Neural cell (in vitro differentiated cells): ENCODE data around the gene TTC1. TPM values are rescaled to one million over a fixed set of nuclear protein-coding genes. Genes with fewer than 3 reads are reported as not detected.

Experiments
- H2AFZ ChIP-seq: fragments of 200-600, 300-800 bp; sonication (generic), shearing (Covaris generic); 2 replicates; pipeline ENCODE4 v1.6.0; 2014; ENCODE audit warnings: low read depth, mild to moderate bottlenecking, antibody characterized with exemption, low read length, moderate library complexity
- H3F3A ChIP-seq: fragments of 200-600 bp; shearing (Covaris generic); 2 replicates; pipeline ENCODE4 v1.6.1; 2016; ENCODE audit warnings: mild to moderate bottlenecking, moderate library complexity, mixed read lengths, antibody characterized with exemption, low read length; ENCODE audit not compliant: insufficient read depth, poor library complexity, severe bottlenecking
- H3K27ac ChIP-seq: fragments of 200-600, 300-800 bp; sonication (generic), shearing (Covaris generic); 2 replicates; pipeline ENCODE4 v1.5.1; 2014; ENCODE audit warnings: mild to moderate bottlenecking, low read length, moderate library complexity
- H3K27me3 ChIP-seq: fragments of 300-800, 200-600 bp; sonication (generic), shearing (Covaris generic); 2 replicates; pipeline ENCODE4 v1.6.0; 2014; ENCODE audit warnings: mild to moderate bottlenecking, low read depth, low read length, moderate library complexity; ENCODE audit not compliant: insufficient read depth
- H3K36me3 ChIP-seq: fragments of 300-800, 200-600 bp; sonication (generic), shearing (Covaris generic); 2 replicates; pipeline ENCODE4 v1.5.1; 2014; ENCODE audit warnings: mild to moderate bottlenecking, antibody characterized with exemption, low read length, moderate library complexity; ENCODE audit not compliant: insufficient read depth
- H3K4me2 ChIP-seq: fragments of 300-800, 200-600 bp; sonication (generic), shearing (Covaris generic); 2 replicates; pipeline ENCODE4 v1.6.0; 2014; ENCODE audit warnings: mild to moderate bottlenecking, low read length
- H3K4me3 ChIP-seq: fragments of 300-800, 200-600 bp; sonication (generic), shearing (Covaris generic); 2 replicates; pipeline ENCODE4 v1.5.1; 2014; ENCODE audit warnings: mild to moderate bottlenecking, low read length, moderate library complexity
- H3K79me2 ChIP-seq: fragments of 200-600 bp; shearing (Covaris generic); replicated peaks from 2 replicates; pipeline ENCODE4 v1.6.0; 2014; ENCODE audit warnings: mild to moderate bottlenecking, low read length, moderate library complexity; ENCODE audit not compliant: insufficient read depth
- H3K9ac ChIP-seq: fragments of 300-800, 200-600 bp; sonication (generic), shearing (Covaris generic); 2 replicates; pipeline ENCODE4 v1.6.1; 2016; ENCODE audit warnings: mild to moderate bottlenecking, low read length, mixed read lengths
- H3K9me2 ChIP-seq: fragments of 200-600 bp; shearing (Covaris generic); 2 replicates; pipeline ENCODE4 v1.6.1; 2016; ENCODE audit warnings: mild to moderate bottlenecking, low read length, mixed read lengths; ENCODE audit not compliant: insufficient read depth
- H3K9me3 ChIP-seq: fragments of 200-600, 300-800 bp; sonication (generic), shearing (Covaris generic); 2 replicates; pipeline ENCODE4 v1.6.1; 2016; ENCODE audit warnings: mild to moderate bottlenecking, mixed run types, low read length, moderate library complexity, mixed read lengths
- H4K20me1 ChIP-seq: fragments of 200-600 bp; shearing (Covaris generic); 2 replicates; pipeline ENCODE4 v1.6.1; 2016; ENCODE audit warnings: mild to moderate bottlenecking, mixed run types; ENCODE audit not compliant: insufficient read depth
- EP300 ChIP-seq: fragments of 450-650 bp; conservative IDR thresholded peaks from 2 replicates; pipeline ENCODE4 v1.6.1; 2014; ENCODE audit warnings: antibody characterized with exemption, mild to moderate bottlenecking, moderate library complexity; ENCODE audit not compliant: poor library complexity, severe bottlenecking
- EZH2 ChIP-seq: fragments of 200-600, 300-800 bp; shearing (Covaris generic), sonication (generic); IDR thresholded peaks from 2 replicates; pipeline ENCODE4 v1.6.1; 2014; ENCODE audit warnings: antibody characterized with exemption, low read length, borderline replicate concordance, mild to moderate bottlenecking; ENCODE audit not compliant: insufficient read depth, poor library complexity, severe bottlenecking
- MXI1 ChIP-seq: fragments of 450-650 bp; conservative IDR thresholded peaks from 2 replicates; pipeline ENCODE4 v1.6.1; 2014; ENCODE audit warnings: antibody characterized with exemption, mild to moderate bottlenecking; ENCODE audit not compliant: poor library complexity, severe bottlenecking
- POLR2AphosphoS5 ChIP-seq: IDR thresholded peaks from 2 replicates; pipeline ENCODE4 v1.6.1; 2012
- RAD21 ChIP-seq: fragments of 450-650 bp; conservative IDR thresholded peaks from 2 replicates; pipeline ENCODE4 v1.6.1; 2014; ENCODE audit warnings: antibody characterized with exemption, mild to moderate bottlenecking, moderate library complexity
- SMC3 ChIP-seq: fragments of 450-650 bp; conservative IDR thresholded peaks from 2 replicates; pipeline ENCODE4 v1.6.1; 2014; ENCODE audit warnings: antibody characterized with exemption, mild to moderate bottlenecking, moderate library complexity; ENCODE audit not compliant: poor library complexity
- TAF1 ChIP-seq: IDR thresholded peaks from 2 replicates; pipeline ENCODE4 v1.6.1; 2012; ENCODE audit warnings: low read depth
- polyA plus RNA-seq: library from polyadenylated mRNA; depleted of rRNA; stranded (reverse); fragments of >200 nt; gene quantifications from 2 replicates; pipeline ENCODE4 v1.2.3, GENCODE V29; 2014
- TF ChIP-seq, protein P1 (sequence below): IDR thresholded peaks from 2 replicates; pipeline ENCODE4 v1.6.1; 2012; ENCODE audit warnings: borderline replicate concordance
- TF ChIP-seq, protein P2 (sequence below): fragments of 450-650 bp; IDR thresholded peaks from 2 replicates; pipeline ENCODE4 v1.5.1; 2014; ENCODE audit warnings: antibody characterized with exemption, mild to moderate bottlenecking, moderate library complexity; ENCODE audit not compliant: poor library complexity, severe bottlenecking

TTC1 gene
- polyA plus RNA-seq, 1 donor from 2014 or later = 74.0 TPM

DNA sequence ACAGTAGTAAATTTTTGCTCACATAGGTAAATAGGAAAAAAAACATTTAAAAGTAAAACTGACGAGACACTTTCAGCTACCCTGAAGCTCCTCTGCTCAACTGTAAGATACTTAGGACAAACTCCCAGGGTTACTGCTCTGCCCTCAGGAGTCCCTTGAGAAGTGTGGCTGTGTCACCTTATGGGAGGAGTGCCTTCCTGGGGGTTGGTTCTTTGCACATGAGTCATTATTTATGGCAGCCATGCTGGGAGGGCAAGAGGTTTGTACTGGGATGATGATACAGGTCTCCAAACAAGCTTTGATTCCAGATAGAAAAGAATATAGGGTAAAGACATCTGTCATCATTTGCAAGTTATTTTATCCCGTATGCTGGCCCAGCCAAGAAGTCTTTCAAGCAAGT is 45.9 kb downstream of the TTC1 start:
- no peaks in the 10 kb centered on the region for H3K9me3 ChIP-seq
- no peak overlapping the region for H3K9ac ChIP-seq
- no peaks in the 10 kb centered on the region for H3K9me2 ChIP-seq
- H3K27ac ChIP-seq = no peak overlapping the region
- TF ChIP-seq, protein P1, sequence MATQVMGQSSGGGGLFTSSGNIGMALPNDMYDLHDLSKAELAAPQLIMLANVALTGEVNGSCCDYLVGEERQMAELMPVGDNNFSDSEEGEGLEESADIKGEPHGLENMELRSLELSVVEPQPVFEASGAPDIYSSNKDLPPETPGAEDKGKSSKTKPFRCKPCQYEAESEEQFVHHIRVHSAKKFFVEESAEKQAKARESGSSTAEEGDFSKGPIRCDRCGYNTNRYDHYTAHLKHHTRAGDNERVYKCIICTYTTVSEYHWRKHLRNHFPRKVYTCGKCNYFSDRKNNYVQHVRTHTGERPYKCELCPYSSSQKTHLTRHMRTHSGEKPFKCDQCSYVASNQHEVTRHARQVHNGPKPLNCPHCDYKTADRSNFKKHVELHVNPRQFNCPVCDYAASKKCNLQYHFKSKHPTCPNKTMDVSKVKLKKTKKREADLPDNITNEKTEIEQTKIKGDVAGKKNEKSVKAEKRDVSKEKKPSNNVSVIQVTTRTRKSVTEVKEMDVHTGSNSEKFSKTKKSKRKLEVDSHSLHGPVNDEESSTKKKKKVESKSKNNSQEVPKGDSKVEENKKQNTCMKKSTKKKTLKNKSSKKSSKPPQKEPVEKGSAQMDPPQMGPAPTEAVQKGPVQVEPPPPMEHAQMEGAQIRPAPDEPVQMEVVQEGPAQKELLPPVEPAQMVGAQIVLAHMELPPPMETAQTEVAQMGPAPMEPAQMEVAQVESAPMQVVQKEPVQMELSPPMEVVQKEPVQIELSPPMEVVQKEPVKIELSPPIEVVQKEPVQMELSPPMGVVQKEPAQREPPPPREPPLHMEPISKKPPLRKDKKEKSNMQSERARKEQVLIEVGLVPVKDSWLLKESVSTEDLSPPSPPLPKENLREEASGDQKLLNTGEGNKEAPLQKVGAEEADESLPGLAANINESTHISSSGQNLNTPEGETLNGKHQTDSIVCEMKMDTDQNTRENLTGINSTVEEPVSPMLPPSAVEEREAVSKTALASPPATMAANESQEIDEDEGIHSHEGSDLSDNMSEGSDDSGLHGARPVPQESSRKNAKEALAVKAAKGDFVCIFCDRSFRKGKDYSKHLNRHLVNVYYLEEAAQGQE = no peak
- TF ChIP-seq POLR2AphosphoS5 (no peak), EZH2 (no peak), TAF1 (no peak), MXI1 (no peak), RAD21 (no peak), SMC3 (no peak), EP300 (no peak)
- TF ChIP-seq, protein P2, sequence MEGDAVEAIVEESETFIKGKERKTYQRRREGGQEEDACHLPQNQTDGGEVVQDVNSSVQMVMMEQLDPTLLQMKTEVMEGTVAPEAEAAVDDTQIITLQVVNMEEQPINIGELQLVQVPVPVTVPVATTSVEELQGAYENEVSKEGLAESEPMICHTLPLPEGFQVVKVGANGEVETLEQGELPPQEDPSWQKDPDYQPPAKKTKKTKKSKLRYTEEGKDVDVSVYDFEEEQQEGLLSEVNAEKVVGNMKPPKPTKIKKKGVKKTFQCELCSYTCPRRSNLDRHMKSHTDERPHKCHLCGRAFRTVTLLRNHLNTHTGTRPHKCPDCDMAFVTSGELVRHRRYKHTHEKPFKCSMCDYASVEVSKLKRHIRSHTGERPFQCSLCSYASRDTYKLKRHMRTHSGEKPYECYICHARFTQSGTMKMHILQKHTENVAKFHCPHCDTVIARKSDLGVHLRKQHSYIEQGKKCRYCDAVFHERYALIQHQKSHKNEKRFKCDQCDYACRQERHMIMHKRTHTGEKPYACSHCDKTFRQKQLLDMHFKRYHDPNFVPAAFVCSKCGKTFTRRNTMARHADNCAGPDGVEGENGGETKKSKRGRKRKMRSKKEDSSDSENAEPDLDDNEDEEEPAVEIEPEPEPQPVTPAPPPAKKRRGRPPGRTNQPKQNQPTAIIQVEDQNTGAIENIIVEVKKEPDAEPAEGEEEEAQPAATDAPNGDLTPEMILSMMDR = no peak
- no peaks in the 10 kb centered on the region for H3F3A ChIP-seq
- no peak overlapping the region for H2AFZ ChIP-seq
- H3K27me3 ChIP-seq = no peaks in the 10 kb centered on the region
- H4K20me1 ChIP-seq = no peaks in the 10 kb centered on the region
- no peak overlapping the region for H3K4me3 ChIP-seq
- H3K79me2 ChIP-seq = no peaks in the 10 kb centered on the region
- H3K36me3 ChIP-seq = peaks cover 12% of the 10 kb centered on the region
- no peak overlapping the region for H3K4me2 ChIP-seq

- no peaks in the 10 kb centered on the region for H3K9me3 ChIP-seq
- H3K9ac ChIP-seq = no peak overlapping the region
- H3K27me3 ChIP-seq = no peaks in the 10 kb centered on the region
- no peaks in the 10 kb centered on the region for H3K79me2 ChIP-seq
- no peak overlapping the region for H3K4me2 ChIP-seq
- H3K36me3 ChIP-seq = peaks cover 12% of the 10 kb centered on the region
- no peak overlapping the region for H2AFZ ChIP-seq
- H3K4me3 ChIP-seq = no peak overlapping the region
- H4K20me1 ChIP-seq = no peaks in the 10 kb centered on the region
- no peak for TF ChIP-seq MXI1
- TF ChIP-seq SMC3 = no peak
- TF ChIP-seq, protein P2 = no peak
- no peak overlapping the region for H3K27ac ChIP-seq
- H3K9me2 ChIP-seq = no peaks in the 10 kb centered on the region
- no peaks in the 10 kb centered on the region for H3F3A ChIP-seq
These were observed 48.3 kb downstream of the TTC1 start for GRCh38 chr5:160057256-160057655.
